Uterus (tissue), 4 donors: ENCODE data around the gene RPRD1B. TPM values are rescaled to one million over a fixed set of nuclear protein-coding genes. Genes with fewer than 3 reads are reported as not detected.

Experiments used
- DNase-seq, 2 donors: peaks; one replicate each; pipeline ENCODE4 v3.0.0-alpha.2; 2019 to 2020
- H3K27ac ChIP-seq, 2 donors: fragments of 200-600 bp; sonication (generic); 1 replicate in 1 of 2; 2 replicates in 1 of 2; pipeline ENCODE4 v1.5.1; 2016 to 2018
- H3K27me3 ChIP-seq, 2 donors: fragments of 200-600 bp; sonication (generic); one replicate each; pipeline ENCODE4 v1.5.1; 2018 to 2019; ENCODE audit warnings: control low read depth in 1 of 2
- H3K36me3 ChIP-seq, 2 donors: fragments of 200-600 bp; sonication (generic); one replicate each; pipeline ENCODE4 v1.5.1; 2019; ENCODE audit warnings: control low read depth in 1 of 2
- H3K4me1 ChIP-seq, 2 donors: fragments of 200-600 bp; sonication (generic); one replicate each; pipeline ENCODE4 v1.5.1; 2018 to 2019; ENCODE audit warnings: control low read depth in 1 of 2
- H3K4me3 ChIP-seq, 2 donors: fragments of 200-600 bp; sonication (generic); 1 replicate in 1 of 2; 2 replicates in 1 of 2; pipeline ENCODE4 v1.5.1; 2018 to 2019; ENCODE audit warnings: mild to moderate bottlenecking in 1 of 2
- H3K9me3 ChIP-seq, 2 donors: fragments of 200-600 bp; sonication (generic); one replicate each; pipeline ENCODE4 v1.5.1; 2019; ENCODE audit warnings: control low read depth in 1 of 2
- POLR2A ChIP-seq, 2 donors: fragments of 450-650 bp; IDR thresholded peaks; one replicate each; pipeline ENCODE4 v1.6.1; 2016; ENCODE audit warnings: antibody characterized with exemption in 2 of 2, mild to moderate bottlenecking in 1 of 2, moderate library complexity in 1 of 2
- intact Hi-C: fragments of 100-400 bp; cut with DNase I; formaldehyde crosslinking; loops from one replicate; pipeline ENCODE4 v1.15.1; 2023; ENCODE audit warnings: low total_unique reads
- total RNA-seq, 4 donors: library from RNA; depleted of rRNA in 3 of 4; stranded (reverse); fragments of >200 nt in 3 of 4; gene quantifications; one replicate each; pipeline versions ENCODE4 v1.1.0 to v1.2.4, GENCODE V29; 2014 to 2023
- TF ChIP-seq, protein P1 (sequence below), 4 experiments: fragments of 200-600 bp in 2 of 4; fragments of 450-650 bp in 2 of 4; sonication (generic) in 2 of 4; IDR thresholded peaks; one replicate each; pipeline ENCODE4 v1.5.1; 2016 to 2019; ENCODE audit warnings: antibody characterized with exemption in 4 of 4, mild to moderate bottlenecking in 2 of 4, moderate library complexity in 1 of 4
- donor health status: DM: yes; HTN: yes; CAD: no.

The RPRD1B gene
- total RNA-seq, 4 donors from 2014 or later = 7.9 to 71.3 (median 26.1) TPM

DNA sequence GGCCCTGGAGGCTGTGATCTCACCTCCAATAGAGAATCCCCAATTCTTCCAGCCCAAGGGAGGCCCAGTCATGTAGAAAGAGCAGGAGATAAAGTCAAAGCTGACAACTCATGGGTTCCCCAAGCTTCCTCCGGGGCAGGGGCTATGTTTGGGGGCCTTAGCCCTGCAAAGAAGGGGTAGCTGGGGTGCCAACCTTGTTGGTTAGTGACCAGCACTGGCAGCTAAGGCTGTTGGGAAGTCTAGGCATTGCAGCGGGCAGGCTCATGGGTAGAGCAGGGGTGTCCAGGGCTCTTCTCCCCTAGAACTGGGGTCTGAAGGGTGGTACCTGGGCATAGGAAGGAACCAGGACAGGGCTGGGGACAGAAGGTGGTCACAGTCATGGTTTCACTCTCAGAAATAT is 95.1 kb downstream of the RPRD1B start:
- Histone ChIP-seq H3K27me3 (no peaks in the 10 kb centered on the region), H3K27ac (peak overlapping the region; percentile 88), H3K9me3 (no peaks in the 10 kb centered on the region), H3K4me1 (peaks cover 0 to 18% of the 10 kb centered on the region in 2 donors), H3K36me3 (no peaks in the 10 kb centered on the region), H3K4me3 (no peak overlapping the region)
- peak; percentile 15 to 16 for DNase-seq
- intact Hi-C loops = no loop called here
- TF ChIP-seq POLR2A (IDR thresholded peaks at IDR 0.05) = no peak
- TF ChIP-seq, protein P1, sequence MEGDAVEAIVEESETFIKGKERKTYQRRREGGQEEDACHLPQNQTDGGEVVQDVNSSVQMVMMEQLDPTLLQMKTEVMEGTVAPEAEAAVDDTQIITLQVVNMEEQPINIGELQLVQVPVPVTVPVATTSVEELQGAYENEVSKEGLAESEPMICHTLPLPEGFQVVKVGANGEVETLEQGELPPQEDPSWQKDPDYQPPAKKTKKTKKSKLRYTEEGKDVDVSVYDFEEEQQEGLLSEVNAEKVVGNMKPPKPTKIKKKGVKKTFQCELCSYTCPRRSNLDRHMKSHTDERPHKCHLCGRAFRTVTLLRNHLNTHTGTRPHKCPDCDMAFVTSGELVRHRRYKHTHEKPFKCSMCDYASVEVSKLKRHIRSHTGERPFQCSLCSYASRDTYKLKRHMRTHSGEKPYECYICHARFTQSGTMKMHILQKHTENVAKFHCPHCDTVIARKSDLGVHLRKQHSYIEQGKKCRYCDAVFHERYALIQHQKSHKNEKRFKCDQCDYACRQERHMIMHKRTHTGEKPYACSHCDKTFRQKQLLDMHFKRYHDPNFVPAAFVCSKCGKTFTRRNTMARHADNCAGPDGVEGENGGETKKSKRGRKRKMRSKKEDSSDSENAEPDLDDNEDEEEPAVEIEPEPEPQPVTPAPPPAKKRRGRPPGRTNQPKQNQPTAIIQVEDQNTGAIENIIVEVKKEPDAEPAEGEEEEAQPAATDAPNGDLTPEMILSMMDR (IDR thresholded peaks at IDR 0.05) = no peak

DNA sequence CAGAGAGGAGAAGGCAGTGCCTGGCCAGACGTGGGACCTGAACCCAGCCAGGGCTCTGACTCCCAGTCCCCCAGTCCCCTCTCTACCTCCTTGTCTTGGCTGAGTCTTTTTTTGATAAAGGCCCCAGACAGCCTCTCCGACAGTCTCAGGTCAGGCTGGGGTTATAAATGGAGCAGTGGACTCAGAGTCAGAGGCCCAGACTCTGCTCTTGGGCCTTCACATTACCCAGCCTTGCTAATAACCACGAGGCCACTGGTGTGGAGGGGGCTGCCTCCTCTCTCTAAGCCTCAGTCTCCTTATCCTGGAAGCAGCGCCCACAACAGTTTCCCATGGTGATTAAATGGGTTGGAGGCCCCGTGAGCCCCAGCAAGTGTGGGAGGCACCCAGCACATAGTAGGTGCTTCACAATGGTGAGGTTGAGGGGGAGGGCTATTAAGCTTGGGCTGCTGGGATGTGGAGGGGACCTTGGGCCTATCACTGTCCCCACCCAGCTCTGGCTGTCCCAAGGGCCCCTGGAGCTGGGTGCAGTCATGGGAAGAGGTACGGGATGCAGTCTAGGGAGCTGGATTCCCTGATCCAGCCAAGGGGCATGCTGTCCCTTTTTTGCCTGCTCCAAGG is 95.8 kb downstream of the RPRD1B start:
- peaks cover 0 to 18% of the 10 kb centered on the region in 2 donors for H3K4me1 ChIP-seq
- H3K27me3 ChIP-seq = no peaks in the 10 kb centered on the region
- H3K9me3 ChIP-seq = no peaks in the 10 kb centered on the region
- DNase-seq = peak; percentile 16
- H3K4me3 ChIP-seq = no peak overlapping the region
- no peaks in the 10 kb centered on the region for H3K36me3 ChIP-seq
- H3K27ac ChIP-seq = peak overlapping the region; percentile 31 to 88
- intact Hi-C loops = no loop called here
- TF ChIP-seq, protein P1 (IDR thresholded peaks at IDR 0.05) = no peak
- no peak for TF ChIP-seq POLR2A (IDR thresholded peaks at IDR 0.05)

DNA sequence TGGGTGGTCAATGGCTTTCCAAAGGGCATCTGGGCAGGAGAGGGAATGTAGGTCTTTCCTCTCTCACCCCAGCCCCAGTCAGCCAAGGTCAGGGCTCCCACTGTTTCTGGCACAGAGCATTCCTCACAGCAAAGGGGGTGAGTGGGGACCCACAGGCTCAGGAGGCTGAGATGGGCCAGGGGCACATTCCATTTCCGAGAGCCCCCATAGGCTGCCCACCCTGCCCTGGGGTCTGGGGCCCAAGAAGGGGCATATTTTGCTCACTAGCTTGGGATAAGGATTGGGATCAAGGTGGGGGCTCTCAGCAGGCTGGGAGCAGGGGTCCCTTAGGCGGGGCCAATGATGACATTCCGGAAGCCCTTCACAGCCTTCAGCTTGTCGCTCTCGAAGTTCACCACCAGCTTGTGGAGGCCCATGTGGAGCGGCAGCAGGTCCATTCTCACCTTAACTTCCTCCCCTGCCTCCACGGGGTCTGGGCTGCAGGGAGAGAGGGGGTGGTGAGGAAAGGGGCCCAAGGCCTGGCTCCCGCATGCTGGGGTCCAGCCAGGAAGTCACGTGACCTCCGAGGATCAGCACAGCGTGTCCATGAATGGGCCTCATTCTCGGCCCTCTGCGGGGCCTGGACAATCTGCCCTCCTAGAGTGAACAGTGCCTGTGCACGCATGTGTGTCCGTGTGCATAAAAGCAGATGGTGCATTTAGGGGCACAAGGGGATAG is 96.5 kb downstream of the RPRD1B start:
- Histone ChIP-seq H3K4me3 (no peak overlapping the region), H3K27ac (peak overlapping the region in 1 of 2 donors; percentile 18), H3K36me3 (no peaks in the 10 kb centered on the region), H3K9me3 (no peaks in the 10 kb centered on the region), H3K27me3 (no peaks in the 10 kb centered on the region), H3K4me1 (peaks cover 0 to 24% of the 10 kb centered on the region in 2 donors)
- peak in 1 of 2 donors; percentile 10 for DNase-seq
- intact Hi-C loops = no loop called here
- no peak for TF ChIP-seq POLR2A (IDR thresholded peaks at IDR 0.05)
- TF ChIP-seq, protein P1 (IDR thresholded peaks at IDR 0.05) = no peak

DNA sequence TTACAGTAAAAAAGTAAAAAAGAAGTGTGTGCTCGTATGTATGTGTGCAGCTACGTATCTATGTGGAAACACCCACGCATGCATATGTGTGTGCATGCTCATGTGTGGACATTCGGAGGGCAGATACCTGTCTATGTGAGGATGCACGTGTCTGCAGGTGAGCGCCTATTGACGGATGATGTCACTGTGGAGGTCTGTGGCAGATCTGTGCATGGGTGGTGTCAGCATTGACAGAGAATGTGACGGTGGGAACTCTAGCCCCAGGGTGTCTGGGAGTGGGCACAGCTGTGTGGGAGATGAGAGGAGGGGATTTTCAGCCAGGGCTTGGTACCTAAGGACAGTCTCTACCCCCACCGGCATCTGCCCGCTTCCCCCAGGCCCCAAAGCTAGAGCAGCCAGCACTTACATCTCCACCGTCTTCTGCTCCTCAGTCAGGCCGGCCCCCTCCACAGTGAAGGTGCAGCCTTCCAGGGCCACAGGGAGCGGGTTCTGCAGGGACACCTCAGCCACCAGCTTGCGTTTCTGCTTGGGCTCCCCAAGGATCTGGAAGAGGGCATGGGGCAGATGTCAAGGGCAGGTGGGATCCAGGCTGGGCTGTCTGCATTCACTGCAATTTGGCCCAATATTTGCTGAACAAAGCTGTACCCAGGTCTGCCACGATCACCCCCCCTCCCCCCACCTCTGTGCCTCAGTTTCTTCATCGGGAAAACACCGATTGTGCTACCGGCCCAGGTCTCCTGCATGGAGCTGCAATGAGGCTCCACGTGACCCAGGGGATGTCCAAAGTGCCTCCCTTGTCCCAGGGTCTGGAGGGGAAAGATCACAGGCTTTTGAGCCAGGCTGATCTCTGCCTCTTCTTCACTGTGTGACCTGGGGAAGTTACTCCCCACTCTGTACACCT is 97.4 kb downstream of the RPRD1B start:
- DNase-seq = peak in 1 of 2 donors; percentile 12
- intact Hi-C loops = no loop called here
- Histone ChIP-seq H3K27ac (peak overlapping the region in 1 of 2 donors; percentile 41), H3K27me3 (no peaks in the 10 kb centered on the region), H3K4me1 (peaks cover 0 to 16% of the 10 kb centered on the region in 2 donors), H3K4me3 (no peak overlapping the region), H3K36me3 (no peaks in the 10 kb centered on the region), H3K9me3 (no peaks in the 10 kb centered on the region)
- TF ChIP-seq, protein P1 (IDR thresholded peaks at IDR 0.05) = no peak
- no peak for TF ChIP-seq POLR2A (IDR thresholded peaks at IDR 0.05)
